ENCODE results near the gene ARHGAP24. TPM values are rescaled to one million over a fixed set of nuclear protein-coding genes. Genes with fewer than 3 reads are reported as not detected.
"Not testable (repeated sequence)": the region's sequence is repeated elsewhere in the genome, so short reads cannot be mapped to it uniquely, and the experiment has no call there.

Gene ARHGAP24
- total RNA-seq, 1 donor: 32.1 TPM

GRCh38 chr4:85824166-85824945, 349.4 kb downstream of the ARHGAP24 start:
- Histone ChIP-seq H3K27me3 (ENCODE audit: insufficient read depth, low read length) (no peaks in the 10 kb centered on the region), H3K4me1 (ENCODE audit: insufficient read depth, low read length) (peaks cover 5% of the 10 kb centered on the region), H3K9me3 (ENCODE audit: low read depth, low read length) (no peaks in the 10 kb centered on the region), H3K4me3 (ENCODE audit: low read length) (no peak overlapping the region)

GRCh38 chr4:85826060-85826678, 351.2 kb downstream of the ARHGAP24 start:
- H3K27me3 ChIP-seq (ENCODE audit: insufficient read depth, low read length): no peaks in the 10 kb centered on the region
- no peaks in the 10 kb centered on the region for H3K9me3 ChIP-seq (ENCODE audit: low read depth, low read length)
- H3K4me1 ChIP-seq (ENCODE audit: insufficient read depth, low read length): peaks cover 5% of the 10 kb centered on the region
- no peak overlapping the region for H3K4me3 ChIP-seq (ENCODE audit: low read length)

- no peaks in the 10 kb centered on the region for H3K9me3 ChIP-seq (ENCODE audit: low read depth, low read length)
- no peak overlapping the region for H3K4me3 ChIP-seq (ENCODE audit: low read length)
- peaks cover 5% of the 10 kb centered on the region for H3K4me1 ChIP-seq (ENCODE audit: insufficient read depth, low read length)
- H3K27me3 ChIP-seq (ENCODE audit: insufficient read depth, low read length): no peaks in the 10 kb centered on the region
Observed at GRCh38 chr4:85828027-85828890, 353.3 kb downstream of the ARHGAP24 start.

GRCh38 chr4:85829276-85830051, 354.5 kb downstream of the ARHGAP24 start:
- no peak overlapping the region for H3K4me3 ChIP-seq (ENCODE audit: low read length)
- no peaks in the 10 kb centered on the region for H3K9me3 ChIP-seq (ENCODE audit: low read depth, low read length)
- no peaks in the 10 kb centered on the region for H3K27me3 ChIP-seq (ENCODE audit: insufficient read depth, low read length)
- H3K4me1 ChIP-seq (ENCODE audit: insufficient read depth, low read length): peaks cover 5% of the 10 kb centered on the region

GRCh38 chr4:85831647-85832046, 356.7 kb downstream of the ARHGAP24 start:
- Histone ChIP-seq H3K4me1 (ENCODE audit: insufficient read depth, low read length) (no peaks in the 10 kb centered on the region), H3K4me3 (ENCODE audit: low read length) (no peak overlapping the region), H3K27me3 (ENCODE audit: insufficient read depth, low read length) (no peaks in the 10 kb centered on the region), H3K9me3 (ENCODE audit: low read depth, low read length) (no peaks in the 10 kb centered on the region)

- no peaks in the 10 kb centered on the region for H3K9me3 ChIP-seq (ENCODE audit: low read depth, low read length)
- H3K4me1 ChIP-seq (ENCODE audit: insufficient read depth, low read length): no peaks in the 10 kb centered on the region
- H3K27me3 ChIP-seq (ENCODE audit: insufficient read depth, low read length): no peaks in the 10 kb centered on the region
- no peak overlapping the region for H3K4me3 ChIP-seq (ENCODE audit: low read length)
Observed at GRCh38 chr4:85833302-85833701, 358.4 kb downstream of the ARHGAP24 start.

- no peak overlapping the region for H3K4me3 ChIP-seq (ENCODE audit: low read length)
- no peaks in the 10 kb centered on the region for H3K4me1 ChIP-seq (ENCODE audit: insufficient read depth, low read length)
- H3K27me3 ChIP-seq (ENCODE audit: insufficient read depth, low read length): no peaks in the 10 kb centered on the region
- H3K9me3 ChIP-seq (ENCODE audit: low read depth, low read length): no peaks in the 10 kb centered on the region
Observed at GRCh38 chr4:85834934-85835333, 360.0 kb downstream of the ARHGAP24 start.

- no peaks in the 10 kb centered on the region for H3K27me3 ChIP-seq (ENCODE audit: insufficient read depth, low read length)
Observed at GRCh38 chr4:85836588-85837438, 361.9 kb downstream of the ARHGAP24 start.

GRCh38 chr4:85837439-85837733, 362.4 kb downstream of the ARHGAP24 start:
- Histone ChIP-seq H3K4me3 (ENCODE audit: low read length) (no peak overlapping the region), H3K4me1 (ENCODE audit: insufficient read depth, low read length) (peaks cover 4% of the 10 kb centered on the region), H3K27me3 (ENCODE audit: insufficient read depth, low read length) (no peaks in the 10 kb centered on the region), H3K9me3 (ENCODE audit: low read depth, low read length) (no peaks in the 10 kb centered on the region)

More at GRCh38 chr4:85836588-85837438, 361.9 kb downstream of the ARHGAP24 start:
- no peaks in the 10 kb centered on the region for H3K4me1 ChIP-seq (ENCODE audit: insufficient read depth, low read length)
- H3K9me3 ChIP-seq (ENCODE audit: low read depth, low read length): no peaks in the 10 kb centered on the region
- no peak overlapping the region for H3K4me3 ChIP-seq (ENCODE audit: low read length)

- H3K9me3 ChIP-seq (ENCODE audit: low read depth, low read length); H3K27me3 ChIP-seq (ENCODE audit: insufficient read depth, low read length); H3K4me3 ChIP-seq (ENCODE audit: low read length); H3K4me1 ChIP-seq (ENCODE audit: insufficient read depth, low read length): not testable (repeated sequence)
Observed at GRCh38 chr4:85839981-85840451, 365.1 kb downstream of the ARHGAP24 start.

GRCh38 chr4:85842540-85842939, 367.6 kb downstream of the ARHGAP24 start:
- H3K4me3 ChIP-seq (ENCODE audit: low read length): no peak overlapping the region
- H3K9me3 ChIP-seq (ENCODE audit: low read depth, low read length): no peaks in the 10 kb centered on the region
- H3K27me3 ChIP-seq (ENCODE audit: insufficient read depth, low read length): no peaks in the 10 kb centered on the region
- peaks cover 6% of the 10 kb centered on the region for H3K4me1 ChIP-seq (ENCODE audit: insufficient read depth, low read length)

GRCh38 chr4:85853740-85854139, 378.8 kb downstream of the ARHGAP24 start:
- H3K27me3 ChIP-seq (ENCODE audit: insufficient read depth, low read length); H3K4me1 ChIP-seq (ENCODE audit: insufficient read depth, low read length); H3K9me3 ChIP-seq (ENCODE audit: low read depth, low read length); H3K4me3 ChIP-seq (ENCODE audit: low read length): not testable (repeated sequence)

- no peaks in the 10 kb centered on the region for H3K4me1 ChIP-seq (ENCODE audit: insufficient read depth, low read length)
- H3K4me3 ChIP-seq (ENCODE audit: low read length): no peak overlapping the region
- no peaks in the 10 kb centered on the region for H3K9me3 ChIP-seq (ENCODE audit: low read depth, low read length)
- H3K27me3 ChIP-seq (ENCODE audit: insufficient read depth, low read length): no peaks in the 10 kb centered on the region
Observed at GRCh38 chr4:85854546-85854945, 379.6 kb downstream of the ARHGAP24 start.

All from mononuclear cell (primary cell).